Upper lobe of left lung (tissue), 6 donors: ENCODE data around the gene ARID3A. TPM values are rescaled to one million over a fixed set of nuclear protein-coding genes. Genes with fewer than 3 reads are reported as not detected.

ENCODE experiments used
- ATAC-seq, 2 donors: fragments of 200-7000 bp; cut with Tn5 transposase; one replicate each; pipeline ENCODE4 v1.9.1; 2022; ENCODE audit warnings: mild to moderate bottlenecking in 2 of 2, moderate library complexity in 2 of 2; ENCODE audit not compliant: low FRiP score in 2 of 2
- DNase-seq, 2 donors: peaks; one replicate each; pipeline ENCODE4 v3.0.0-alpha.2; 2019 to 2020
- H3K27ac ChIP-seq, 4 donors: fragments of 200-600 bp; sonication (generic); one replicate each; pipeline ENCODE4 v1.5.1; 2016 to 2019
- H3K27me3 ChIP-seq, 4 donors: fragments of 200-600 bp; sonication (generic); one replicate each; pipeline ENCODE4 v1.5.1; 2017 to 2019
- H3K36me3 ChIP-seq, 4 donors: fragments of 200-600 bp; sonication (generic); one replicate each; pipeline ENCODE4 v1.5.1; 2016 to 2019
- H3K4me1 ChIP-seq, 4 donors: fragments of 200-600 bp; sonication (generic); one replicate each; pipeline ENCODE4 v1.5.1; 2018 to 2019
- H3K4me3 ChIP-seq, 4 donors: fragments of 200-600 bp; sonication (generic); one replicate each; pipeline ENCODE4 v1.5.1; 2017 to 2019; ENCODE audit warnings: mild to moderate bottlenecking in 2 of 4, moderate library complexity in 1 of 4
- H3K9me3 ChIP-seq, 4 donors: fragments of 200-600 bp; sonication (generic); one replicate each; pipeline ENCODE4 v1.5.1; 2018 to 2019
- CTCF ChIP-seq, 6 experiments: fragments of 450-650 bp in 4 of 6; fragments of 200-600 bp in 2 of 6; sonication (generic) in 2 of 6; IDR thresholded peaks; one replicate each; pipeline ENCODE4 v1.5.1; 2016 to 2019; ENCODE audit warnings: antibody characterized with exemption in 6 of 6
- EP300 ChIP-seq, 4 donors: sonication (generic); formaldehyde crosslinking; IDR thresholded peaks; one replicate each; pipeline ENCODE4 v1.5.1; 2017; ENCODE audit warnings: antibody characterized with exemption in 4 of 4, control low read depth in 2 of 4
- POLR2A ChIP-seq, 4 donors: fragments of 450-650 bp; IDR thresholded peaks; one replicate each; pipeline ENCODE4 v1.5.1; 2016 to 2017; ENCODE audit warnings: antibody characterized with exemption in 4 of 4, mild to moderate bottlenecking in 2 of 4
- POLR2AphosphoS5 ChIP-seq, 2 donors: sonication (generic); formaldehyde crosslinking; IDR thresholded peaks; one replicate each; pipeline ENCODE4 v1.5.1; 2017; ENCODE audit warnings: antibody characterized with exemption in 2 of 2
- WGBS, 2 donors: methylation state at CpG; one replicate each; pipeline ENCODE4 v1.1.5; 2017 to 2018; 5-methylcytosine and 5-hydroxymethylcytosine counted together
- total RNA-seq, 6 donors: library from RNA; depleted of rRNA in 4 of 6; stranded (reverse); fragments of >200 nt in 4 of 6; gene quantifications; one replicate each; pipeline versions ENCODE4 v1.1.0 to v1.2.1, GENCODE V29; 2016 to 2021
- donor health status: DM: no; HTN: no; CAD: no; lungs with moderate emphysema.
- donor health status: DM: no; HTN: yes; CAD: no; lungs with severe emphysema.

Gene ARID3A
- total RNA-seq, 6 donors from 2014 or later, result 7.1 to 54.5 (median 19.2) TPM

GRCh38 chr19:980133-980998 is 54.5 kb downstream of the ARID3A start:
- Histone ChIP-seq H3K27ac (no peak overlapping the region), H3K4me1 (peaks cover 26 to 37% (median 29%) of the 10 kb centered on the region in 4 donors), H3K36me3 (no peaks in the 10 kb centered on the region), H3K9me3 (no peaks in the 10 kb centered on the region), H3K4me3 (no peak overlapping the region), H3K27me3 (no peaks in the 10 kb centered on the region)
- no peak for DNase-seq
- TF ChIP-seq POLR2A (IDR thresholded peaks at IDR 0.05) (no peak), EP300 (IDR thresholded peaks at IDR 0.05) (no peak), CTCF (IDR thresholded peaks at IDR 0.05) (no peak), POLR2AphosphoS5 (IDR thresholded peaks at IDR 0.05) (peak in 1 of 2 donors; percentile 33)
- ATAC-seq, result peak in 1 of 2 donors; percentile 15
- 39 to 44% methylated on average over 15 to 21 of the region's 32 CpGs for WGBS, 2 donors

GRCh38 chr19:982567-983170 is 56.8 kb downstream of the ARID3A start:
- no peaks in the 10 kb centered on the region for H3K9me3 ChIP-seq
- peak overlapping the region in 1 of 4 donors; percentile 24 for H3K27ac ChIP-seq
- DNase-seq (peak; percentile 77 to 97), ATAC-seq (peak; percentile 75 to 91)
- no peaks in the 10 kb centered on the region for H3K27me3 ChIP-seq
- no peak for TF ChIP-seq POLR2A (IDR thresholded peaks at IDR 0.05)
- TF ChIP-seq POLR2AphosphoS5 (IDR thresholded peaks at IDR 0.05), result no peak
- peak; percentile 97 to 100 (median 99) for TF ChIP-seq CTCF (IDR thresholded peaks at IDR 0.05)
- peaks cover 0 to 17% (median 6%) of the 10 kb centered on the region in 4 donors for H3K36me3 ChIP-seq
- WGBS, 2 donors, result 1 to 3% methylated on average over 15 to 42 of the region's 46 CpGs
- peaks cover 26 to 42% (median 31%) of the 10 kb centered on the region in 4 donors for H3K4me1 ChIP-seq
- H3K4me3 ChIP-seq, result peak overlapping the region in 3 of 4 donors; percentile 22 to 49 (median 39)

GRCh38 chr19:984165-984967 is 58.5 kb downstream of the ARID3A start, which contains the start of gene WDR18:
TSS of gene WDR18 (plus strand) at chr19:984345. CDS start at chr19:984354, 9 bp downstream.
- Histone ChIP-seq H3K27me3 (no peaks in the 10 kb centered on the region), H3K9me3 (no peaks in the 10 kb centered on the region), H3K36me3 (peaks cover 0 to 27% (median 15%) of the 10 kb centered on the region in 4 donors), H3K27ac (peak within 1 kb of the TSS; percentile 78 to 98 (median 86)), H3K4me3 (peak within 1 kb of the TSS; percentile 59 to 99 (median 83)), H3K4me1 (peaks cover 26 to 42% (median 31%) of the 10 kb centered on the region in 4 donors)
- TF ChIP-seq POLR2A (IDR thresholded peaks at IDR 0.05) (peak in 3 of 4 donors; percentile 53 to 83 (median 55)), CTCF (IDR thresholded peaks at IDR 0.05) (peak; percentile 9 to 66 (median 46)), POLR2AphosphoS5 (IDR thresholded peaks at IDR 0.05) (peak; percentile 81 to 84), EP300 (IDR thresholded peaks at IDR 0.05) (peak in 1 of 4 donors; percentile 28)
- ATAC-seq, result peak; percentile 89 to 96
- peak; percentile 94 to 98 for DNase-seq
- WGBS, 2 donors, result 1 to 6% methylated on average over 13 to 68 of the region's 78 CpGs

GRCh38 chr19:986083-986482 is 60.2 kb downstream of the ARID3A start:
- WGBS, 2 donors, result 93 to 100% methylated on average over 1 to 14 of the region's 14 CpGs
- H3K4me3 ChIP-seq, result no peak overlapping the region
- TF ChIP-seq POLR2AphosphoS5 (IDR thresholded peaks at IDR 0.05), result no peak
- no peak overlapping the region for H3K27ac ChIP-seq
- no peaks in the 10 kb centered on the region for H3K27me3 ChIP-seq
- H3K36me3 ChIP-seq, result peaks cover 0 to 44% (median 27%) of the 10 kb centered on the region in 4 donors
- peaks cover 23 to 31% (median 27%) of the 10 kb centered on the region in 4 donors for H3K4me1 ChIP-seq
- DNase-seq (peak in 1 of 2 donors; percentile 79), ATAC-seq (no peak)
- no peaks in the 10 kb centered on the region for H3K9me3 ChIP-seq
